Loucy (cell line): ENCODE data around the gene PDYN.

Experiments
- CTCF ChIP-seq: fragments of 200-600 bp; sonication (generic); conservative IDR thresholded peaks from 2 replicates; pipeline ENCODE4 v1.5.1; 2014; ENCODE audit warnings: mild to moderate bottlenecking, antibody characterized with exemption, low read length
- EZH2phosphoT487 ChIP-seq: fragments of 200-600 bp; IDR thresholded peaks from 2 replicates; pipeline ENCODE4 v1.6.1; 2018; ENCODE audit warnings: antibody characterized with exemption, mild to moderate bottlenecking, moderate library complexity, borderline replicate concordance

DNA sequence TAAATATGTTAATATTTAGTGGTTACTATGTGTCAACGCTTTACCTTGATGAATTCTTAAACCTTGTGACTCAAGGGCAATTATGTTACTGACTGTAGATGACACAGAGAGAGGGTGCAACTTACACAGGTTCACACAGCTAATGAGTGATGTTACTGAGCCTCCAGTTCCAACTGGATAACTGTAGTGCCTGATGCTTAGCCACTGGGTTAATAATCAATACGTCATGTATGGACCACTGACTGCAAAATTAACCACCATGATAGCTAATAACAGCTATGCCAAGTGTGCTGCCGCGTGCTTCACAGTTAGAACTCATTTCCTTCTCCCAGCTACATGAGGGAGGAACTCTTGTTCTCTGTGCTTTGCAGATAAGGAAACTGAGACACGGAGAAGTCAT, 53.3 kb downstream of the PDYN start:
- TF ChIP-seq CTCF: no peak
- no peak for TF ChIP-seq EZH2phosphoT487
